HepG2 (cell line): ENCODE results near the gene SEPTIN5. TPM values are rescaled to one million over a fixed set of nuclear protein-coding genes. Genes with fewer than 3 reads are reported as not detected.

Source experiments
- KAT2B ChIP-seq: fragments of 150-350 bp; IDR thresholded peaks from 2 replicates; pipeline ENCODE4 v1.6.1; 2014; ENCODE audit warnings: low read depth, low read length, borderline replicate concordance
- NFATC3 ChIP-seq: sonication (generic); formaldehyde crosslinking; IDR thresholded peaks from 2 replicates; pipeline ENCODE4 v1.5.1; 2020; ENCODE audit warnings: mild to moderate bottlenecking, missing genetic modification reagents
- POGZ ChIP-seq: sonication (generic); formaldehyde crosslinking; IDR thresholded peaks from 2 replicates; pipeline ENCODE4 v1.4.0; 2020; ENCODE audit warnings: mild to moderate bottlenecking, missing genetic modification reagents
- ZHX2 ChIP-seq, 2 experiments: sonication (generic) in 1 of 2; formaldehyde crosslinking in 1 of 2; IDR thresholded peaks; 2 replicates each; pipeline versions ENCODE4 v1.6.1 to v1.9.0; 2014 to 2022; ENCODE audit warnings: antibody characterized with exemption in 1 of 2, borderline replicate concordance in 1 of 2, inconsistent platforms in 1 of 2, low read depth in 1 of 2, missing genetic modification reagents in 1 of 2
- polyA plus RNA-seq, 8 experiments: library from polyadenylated mRNA; depleted of rRNA in 3 of 8; stranded (reverse) in 7 of 8; unstranded in 1 of 8; fragments of >200 nt; fragmentation: Illumina TruSeq in 4 of 8; extraction: Trizol in 4 of 8; gene quantifications; 2 replicates each; pipeline versions ENCODE4 v1.2.1 to v1.2.3, GENCODE V29; 2011 to 2016; ENCODE audit warnings: low read depth in 4 of 8, missing spikeins in 1 of 8, mixed read lengths in 1 of 8; ENCODE audit not compliant: insufficient read depth in 1 of 8
- total RNA-seq, 5 experiments: library from RNA; depleted of rRNA; stranded (reverse); fragments of >200 nt; fragmentation: Illumina TruSeq; extraction: Trizol; gene quantifications; 2 replicates each; pipeline ENCODE4 v1.2.3, GENCODE V29; 2016; ENCODE audit warnings: low read depth in 1 of 5
- TF ChIP-seq, protein P1 (sequence below): sonication (generic); formaldehyde crosslinking; IDR thresholded peaks from 2 replicates; pipeline ENCODE4 v1.4.0; 2020; ENCODE audit warnings: missing genetic modification reagents
- TF ChIP-seq, protein P2 (sequence below): sonication (generic); formaldehyde crosslinking; IDR thresholded peaks from 2 replicates; pipeline ENCODE4 v1.9.0; 2021; ENCODE audit warnings: missing genetic modification reagents, borderline replicate concordance
- TF ChIP-seq, protein P3 (sequence below): sonication (generic); formaldehyde crosslinking; IDR thresholded peaks from 2 replicates; pipeline ENCODE4 v1.5.0; 2020; ENCODE audit warnings: mild to moderate bottlenecking, missing genetic modification reagents

SEPTIN5 gene
- total and polyA plus RNA-seq, 2 of the 13 experiments (the other 11 are each of a cell fraction or from before 2014, with no cell fraction given) = 0.33 TPM; not detected in 1

- 0 out of 2 replicates have a peak, but pooled peaks have one; percentile 14 for TF ChIP-seq ZHX2 (IDR thresholded peaks at IDR 0.05; ENCODE audit: low read depth)
- no peak for TF ChIP-seq ZHX2 (CRISPR knock-in tag; IDR thresholded peaks at IDR 0.05; ENCODE audit: borderline replicate concordance)
- no peak for TF ChIP-seq KAT2B
- TF ChIP-seq, protein P1, sequence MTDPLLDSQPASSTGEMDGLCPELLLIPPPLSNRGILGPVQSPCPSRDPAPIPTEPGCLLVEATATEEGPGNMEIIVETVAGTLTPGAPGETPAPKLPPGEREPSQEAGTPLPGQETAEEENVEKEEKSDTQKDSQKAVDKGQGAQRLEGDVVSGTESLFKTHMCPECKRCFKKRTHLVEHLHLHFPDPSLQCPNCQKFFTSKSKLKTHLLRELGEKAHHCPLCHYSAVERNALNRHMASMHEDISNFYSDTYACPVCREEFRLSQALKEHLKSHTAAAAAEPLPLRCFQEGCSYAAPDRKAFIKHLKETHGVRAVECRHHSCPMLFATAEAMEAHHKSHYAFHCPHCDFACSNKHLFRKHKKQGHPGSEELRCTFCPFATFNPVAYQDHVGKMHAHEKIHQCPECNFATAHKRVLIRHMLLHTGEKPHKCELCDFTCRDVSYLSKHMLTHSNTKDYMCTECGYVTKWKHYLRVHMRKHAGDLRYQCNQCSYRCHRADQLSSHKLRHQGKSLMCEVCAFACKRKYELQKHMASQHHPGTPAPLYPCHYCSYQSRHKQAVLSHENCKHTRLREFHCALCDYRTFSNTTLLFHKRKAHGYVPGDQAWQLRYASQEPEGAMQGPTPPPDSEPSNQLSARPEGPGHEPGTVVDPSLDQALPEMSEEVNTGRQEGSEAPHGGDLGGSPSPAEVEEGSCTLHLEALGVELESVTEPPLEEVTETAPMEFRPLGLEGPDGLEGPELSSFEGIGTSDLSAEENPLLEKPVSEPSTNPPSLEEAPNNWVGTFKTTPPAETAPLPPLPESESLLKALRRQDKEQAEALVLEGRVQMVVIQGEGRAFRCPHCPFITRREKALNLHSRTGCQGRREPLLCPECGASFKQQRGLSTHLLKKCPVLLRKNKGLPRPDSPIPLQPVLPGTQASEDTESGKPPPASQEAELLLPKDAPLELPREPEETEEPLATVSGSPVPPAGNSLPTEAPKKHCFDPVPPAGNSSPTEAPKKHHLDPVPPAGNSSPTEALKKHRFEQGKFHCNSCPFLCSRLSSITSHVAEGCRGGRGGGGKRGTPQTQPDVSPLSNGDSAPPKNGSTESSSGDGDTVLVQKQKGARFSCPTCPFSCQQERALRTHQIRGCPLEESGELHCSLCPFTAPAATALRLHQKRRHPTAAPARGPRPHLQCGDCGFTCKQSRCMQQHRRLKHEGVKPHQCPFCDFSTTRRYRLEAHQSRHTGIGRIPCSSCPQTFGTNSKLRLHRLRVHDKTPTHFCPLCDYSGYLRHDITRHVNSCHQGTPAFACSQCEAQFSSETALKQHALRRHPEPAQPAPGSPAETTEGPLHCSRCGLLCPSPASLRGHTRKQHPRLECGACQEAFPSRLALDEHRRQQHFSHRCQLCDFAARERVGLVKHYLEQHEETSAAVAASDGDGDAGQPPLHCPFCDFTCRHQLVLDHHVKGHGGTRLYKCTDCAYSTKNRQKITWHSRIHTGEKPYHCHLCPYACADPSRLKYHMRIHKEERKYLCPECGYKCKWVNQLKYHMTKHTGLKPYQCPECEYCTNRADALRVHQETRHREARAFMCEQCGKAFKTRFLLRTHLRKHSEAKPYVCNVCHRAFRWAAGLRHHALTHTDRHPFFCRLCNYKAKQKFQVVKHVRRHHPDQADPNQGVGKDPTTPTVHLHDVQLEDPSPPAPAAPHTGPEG (CRISPR knock-in tag) = peak; percentile 72
- TF ChIP-seq NFATC3 (CRISPR knock-in tag) = peak; percentile 73; the same call in 1 of the 2 replicates
- TF ChIP-seq POGZ (CRISPR knock-in tag) = 0 out of 2 replicates have a peak, but pooled peaks have one; percentile 8
- TF ChIP-seq, protein P2, sequence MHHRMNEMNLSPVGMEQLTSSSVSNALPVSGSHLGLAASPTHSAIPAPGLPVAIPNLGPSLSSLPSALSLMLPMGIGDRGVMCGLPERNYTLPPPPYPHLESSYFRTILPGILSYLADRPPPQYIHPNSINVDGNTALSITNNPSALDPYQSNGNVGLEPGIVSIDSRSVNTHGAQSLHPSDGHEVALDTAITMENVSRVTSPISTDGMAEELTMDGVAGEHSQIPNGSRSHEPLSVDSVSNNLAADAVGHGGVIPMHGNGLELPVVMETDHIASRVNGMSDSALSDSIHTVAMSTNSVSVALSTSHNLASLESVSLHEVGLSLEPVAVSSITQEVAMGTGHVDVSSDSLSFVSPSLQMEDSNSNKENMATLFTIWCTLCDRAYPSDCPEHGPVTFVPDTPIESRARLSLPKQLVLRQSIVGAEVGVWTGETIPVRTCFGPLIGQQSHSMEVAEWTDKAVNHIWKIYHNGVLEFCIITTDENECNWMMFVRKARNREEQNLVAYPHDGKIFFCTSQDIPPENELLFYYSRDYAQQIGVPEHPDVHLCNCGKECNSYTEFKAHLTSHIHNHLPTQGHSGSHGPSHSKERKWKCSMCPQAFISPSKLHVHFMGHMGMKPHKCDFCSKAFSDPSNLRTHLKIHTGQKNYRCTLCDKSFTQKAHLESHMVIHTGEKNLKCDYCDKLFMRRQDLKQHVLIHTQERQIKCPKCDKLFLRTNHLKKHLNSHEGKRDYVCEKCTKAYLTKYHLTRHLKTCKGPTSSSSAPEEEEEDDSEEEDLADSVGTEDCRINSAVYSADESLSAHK (CRISPR knock-in tag) = no peak
- TF ChIP-seq, protein P3, sequence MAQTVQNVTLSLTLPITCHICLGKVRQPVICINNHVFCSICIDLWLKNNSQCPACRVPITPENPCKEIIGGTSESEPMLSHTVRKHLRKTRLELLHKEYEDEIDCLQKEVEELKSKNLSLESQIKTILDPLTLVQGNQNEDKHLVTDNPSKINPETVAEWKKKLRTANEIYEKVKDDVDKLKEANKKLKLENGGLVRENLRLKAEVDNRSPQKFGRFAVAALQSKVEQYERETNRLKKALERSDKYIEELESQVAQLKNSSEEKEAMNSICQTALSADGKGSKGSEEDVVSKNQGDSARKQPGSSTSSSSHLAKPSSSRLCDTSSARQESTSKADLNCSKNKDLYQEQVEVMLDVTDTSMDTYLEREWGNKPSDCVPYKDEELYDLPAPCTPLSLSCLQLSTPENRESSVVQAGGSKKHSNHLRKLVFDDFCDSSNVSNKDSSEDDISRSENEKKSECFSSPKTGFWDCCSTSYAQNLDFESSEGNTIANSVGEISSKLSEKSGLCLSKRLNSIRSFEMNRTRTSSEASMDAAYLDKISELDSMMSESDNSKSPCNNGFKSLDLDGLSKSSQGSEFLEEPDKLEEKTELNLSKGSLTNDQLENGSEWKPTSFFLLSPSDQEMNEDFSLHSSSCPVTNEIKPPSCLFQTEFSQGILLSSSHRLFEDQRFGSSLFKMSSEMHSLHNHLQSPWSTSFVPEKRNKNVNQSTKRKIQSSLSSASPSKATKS = 0 out of 2 replicates have a peak, but pooled peaks have one; percentile 55
These were observed 16.5 kb downstream of the SEPTIN5 start (continued) for GRCh38 chr22:19730655-19731360.
